Measurements from ENCODE around the gene TMEM63A. TPM values are rescaled to one million over a fixed set of nuclear protein-coding genes. Genes with fewer than 3 reads are reported as not detected.

TMEM63A gene
- total RNA-seq, 1 experiment from 2014 or later = 9.4 TPM

- peaks cover 50% of the 10 kb centered on the region for H3K36me3 ChIP-seq
- no peak for DNase-seq (ENCODE audit: low read depth in 1 of 2, low spot score in 2 of 2)
- no peaks in the 10 kb centered on the region for H3K27me3 ChIP-seq (replicated peaks)
- no peak overlapping the region for H3K4me3 ChIP-seq
- H3K4me1 ChIP-seq (replicated peaks) = no peaks in the 10 kb centered on the region
- H3K9me3 ChIP-seq (replicated peaks) = no peaks in the 10 kb centered on the region
- no peak overlapping the region for H3K27ac ChIP-seq
Observed at GRCh38 chr1:225834417-225835329, 47.5 kb downstream of the TMEM63A start.

- Histone ChIP-seq H3K27me3 (replicated peaks) (no peaks in the 10 kb centered on the region), H3K27ac (no peak overlapping the region), H3K9me3 (replicated peaks) (no peaks in the 10 kb centered on the region), H3K36me3 (peaks cover 40% of the 10 kb centered on the region), H3K4me1 (replicated peaks) (no peaks in the 10 kb centered on the region), H3K4me3 (no peak overlapping the region)
- DNase-seq (ENCODE audit: low read depth in 1 of 2, low spot score in 2 of 2) = no peak
Observed at GRCh38 chr1:225830841-225831240, 51.3 kb downstream of the TMEM63A start.

GRCh38 chr1:225828706-225829345, 53.4 kb downstream of the TMEM63A start:
- H3K4me3 ChIP-seq = no peak overlapping the region

GRCh38 chr1:225827076-225827475, 55.1 kb downstream of the TMEM63A start:
- Histone ChIP-seq H3K4me1 (replicated peaks) (no peaks in the 10 kb centered on the region), H3K27me3 (replicated peaks) (no peaks in the 10 kb centered on the region), H3K36me3 (peaks cover 26% of the 10 kb centered on the region), H3K27ac (no peak overlapping the region), H3K4me3 (no peak overlapping the region), H3K9me3 (replicated peaks) (no peaks in the 10 kb centered on the region)
- DNase-seq (ENCODE audit: low read depth in 1 of 2, low spot score in 2 of 2) = no peak

More at GRCh38 chr1:225828706-225829345, 53.4 kb downstream of the TMEM63A start:
- DNase-seq (ENCODE audit: low read depth in 1 of 2, low spot score in 2 of 2) = no peak
- H3K36me3 ChIP-seq = peaks cover 34% of the 10 kb centered on the region
- H3K9me3 ChIP-seq (replicated peaks) = no peaks in the 10 kb centered on the region
- H3K4me1 ChIP-seq (replicated peaks) = no peaks in the 10 kb centered on the region
- no peak overlapping the region for H3K27ac ChIP-seq
- H3K27me3 ChIP-seq (replicated peaks) = no peaks in the 10 kb centered on the region

- Histone ChIP-seq H3K4me3 (no peak overlapping the region), H3K4me1 (replicated peaks) (peaks cover 3% of the 10 kb centered on the region)
Observed at GRCh38 chr1:225825607-225826007, 56.6 kb downstream of the TMEM63A start.

GRCh38 chr1:225825078-225825477, 57.1 kb downstream of the TMEM63A start:
- Histone ChIP-seq H3K36me3 (peaks cover 15% of the 10 kb centered on the region), H3K9me3 (replicated peaks) (no peaks in the 10 kb centered on the region), H3K27ac (no peak overlapping the region), H3K4me3 (no peak overlapping the region), H3K4me1 (replicated peaks) (peaks cover 9% of the 10 kb centered on the region), H3K27me3 (replicated peaks) (no peaks in the 10 kb centered on the region)
- no peak for DNase-seq (ENCODE audit: low read depth in 1 of 2, low spot score in 2 of 2)

More at GRCh38 chr1:225825607-225826007, 56.6 kb downstream of the TMEM63A start:
- Histone ChIP-seq H3K36me3 (peaks cover 16% of the 10 kb centered on the region), H3K27me3 (replicated peaks) (no peaks in the 10 kb centered on the region), H3K27ac (no peak overlapping the region), H3K9me3 (replicated peaks) (no peaks in the 10 kb centered on the region)
- no peak for DNase-seq (ENCODE audit: low read depth in 1 of 2, low spot score in 2 of 2)

GRCh38 chr1:225824533-225824941, 57.6 kb downstream of the TMEM63A start:
- Histone ChIP-seq H3K36me3 (peaks cover 17% of the 10 kb centered on the region), H3K27me3 (replicated peaks) (no peaks in the 10 kb centered on the region), H3K4me3 (no peak overlapping the region), H3K27ac (no peak overlapping the region), H3K4me1 (replicated peaks) (peaks cover 10% of the 10 kb centered on the region), H3K9me3 (replicated peaks) (no peaks in the 10 kb centered on the region)
- no peak for DNase-seq (ENCODE audit: low read depth in 1 of 2, low spot score in 2 of 2)

- no peak for DNase-seq (ENCODE audit: low read depth in 1 of 2, low spot score in 2 of 2)
- no peak overlapping the region for H3K4me3 ChIP-seq
- H3K27me3 ChIP-seq (replicated peaks) = no peaks in the 10 kb centered on the region
- no peak overlapping the region for H3K27ac ChIP-seq
- H3K9me3 ChIP-seq (replicated peaks) = no peaks in the 10 kb centered on the region
- H3K36me3 ChIP-seq = peaks cover 15% of the 10 kb centered on the region; the same call in 1 of the 2 replicates
- peaks cover 10% of the 10 kb centered on the region for H3K4me1 ChIP-seq (replicated peaks)
Observed at GRCh38 chr1:225823811-225824261, 58.3 kb downstream of the TMEM63A start.

GRCh38 chr1:225822655-225823403, 59.4 kb downstream of the TMEM63A start:
- H3K4me1 ChIP-seq (replicated peaks) = peaks cover 17% of the 10 kb centered on the region
- no peaks in the 10 kb centered on the region for H3K27me3 ChIP-seq (replicated peaks)
- H3K36me3 ChIP-seq = peaks cover 15% of the 10 kb centered on the region; the same call in 1 of the 2 replicates
- no peak overlapping the region for H3K4me3 ChIP-seq
- H3K27ac ChIP-seq = no peak overlapping the region
- DNase-seq (ENCODE audit: low read depth in 1 of 2, low spot score in 2 of 2) = no peak
- no peaks in the 10 kb centered on the region for H3K9me3 ChIP-seq (replicated peaks)

- no peaks in the 10 kb centered on the region for H3K9me3 ChIP-seq (replicated peaks)
- no peak overlapping the region for H3K27ac ChIP-seq
- no peak for DNase-seq (ENCODE audit: low read depth in 1 of 2, low spot score in 2 of 2)
- no peak overlapping the region for H3K4me3 ChIP-seq
- H3K36me3 ChIP-seq = peaks cover 21% of the 10 kb centered on the region
- peaks cover 32% of the 10 kb centered on the region for H3K4me1 ChIP-seq (replicated peaks)
- H3K27me3 ChIP-seq (replicated peaks) = no peaks in the 10 kb centered on the region
Observed at GRCh38 chr1:225820522-225821120, 61.6 kb downstream of the TMEM63A start.

GRCh38 chr1:225819346-225820192, 62.6 kb downstream of the TMEM63A start:
- peaks cover 32% of the 10 kb centered on the region for H3K4me1 ChIP-seq (replicated peaks)
- no peak overlapping the region for H3K4me3 ChIP-seq
- H3K27me3 ChIP-seq (replicated peaks) = no peaks in the 10 kb centered on the region
- DNase-seq (ENCODE audit: low read depth in 1 of 2, low spot score in 2 of 2) = no peak
- no peaks in the 10 kb centered on the region for H3K9me3 ChIP-seq (replicated peaks)
- H3K36me3 ChIP-seq = peaks cover 24% of the 10 kb centered on the region
- no peak overlapping the region for H3K27ac ChIP-seq

GRCh38 chr1:225818229-225818628, 64.0 kb downstream of the TMEM63A start:
- peaks cover 32% of the 10 kb centered on the region for H3K36me3 ChIP-seq
- H3K9me3 ChIP-seq (replicated peaks) = no peaks in the 10 kb centered on the region
- H3K27ac ChIP-seq = peak overlapping the region; percentile 88
- no peak for DNase-seq (ENCODE audit: low read depth in 1 of 2, low spot score in 2 of 2)
- no peaks in the 10 kb centered on the region for H3K27me3 ChIP-seq (replicated peaks)
- no peak overlapping the region for H3K4me3 ChIP-seq
- peaks cover 44% of the 10 kb centered on the region for H3K4me1 ChIP-seq (replicated peaks)

Data from SJSA1 (cell line).